Rectal smooth muscle tissue (tissue), 1 donor: ENCODE results near the gene XYLT1.

ENCODE experiments used
- H3K27ac ChIP-seq: one replicate; pipeline ENCODE4 v1.7.0; 2013; ENCODE audit warnings: low read depth, low read length, inconsistent platforms
- H3K27me3 ChIP-seq: one replicate; pipeline ENCODE4 v1.7.0; 2013; ENCODE audit warnings: low read length; ENCODE audit not compliant: control insufficient read depth, insufficient read depth
- H3K36me3 ChIP-seq: one replicate; pipeline ENCODE4 v1.7.0; 2013; ENCODE audit warnings: low read length; ENCODE audit not compliant: control insufficient read depth, insufficient read depth
- H3K4me1 ChIP-seq: one replicate; pipeline ENCODE4 v1.7.0; 2013; ENCODE audit warnings: low read length; ENCODE audit not compliant: control insufficient read depth, insufficient read depth
- H3K4me3 ChIP-seq: one replicate; pipeline ENCODE4 v1.7.0; 2013; ENCODE audit warnings: low read length
- H3K9ac ChIP-seq: one replicate; pipeline ENCODE4 v1.7.0; 2013; ENCODE audit warnings: low read length

The XYLT1 gene

GRCh38 chr16:17259751-17260270, 210.9 kb downstream of the XYLT1 start:
- H3K9ac ChIP-seq: no peak overlapping the region
- no peak overlapping the region for H3K4me3 ChIP-seq
- no peaks in the 10 kb centered on the region for H3K36me3 ChIP-seq
- H3K27ac ChIP-seq: no peak overlapping the region
- no peaks in the 10 kb centered on the region for H3K4me1 ChIP-seq
- no peaks in the 10 kb centered on the region for H3K27me3 ChIP-seq

GRCh38 chr16:17258848-17259713, 211.7 kb downstream of the XYLT1 start:
- H3K27me3 ChIP-seq: no peaks in the 10 kb centered on the region
- no peaks in the 10 kb centered on the region for H3K36me3 ChIP-seq
- no peaks in the 10 kb centered on the region for H3K4me1 ChIP-seq
- no peak overlapping the region for H3K4me3 ChIP-seq
- H3K9ac ChIP-seq: no peak overlapping the region
- H3K27ac ChIP-seq: no peak overlapping the region

GRCh38 chr16:17258077-17258599, 212.6 kb downstream of the XYLT1 start:
- Histone ChIP-seq H3K27me3 (no peaks in the 10 kb centered on the region), H3K36me3 (no peaks in the 10 kb centered on the region), H3K9ac (no peak overlapping the region), H3K27ac (no peak overlapping the region), H3K4me1 (no peaks in the 10 kb centered on the region), H3K4me3 (no peak overlapping the region)

GRCh38 chr16:17257426-17258023, 213.2 kb downstream of the XYLT1 start:
- Histone ChIP-seq H3K27ac (no peak overlapping the region), H3K27me3 (no peaks in the 10 kb centered on the region), H3K4me1 (no peaks in the 10 kb centered on the region), H3K4me3 (no peak overlapping the region), H3K36me3 (no peaks in the 10 kb centered on the region), H3K9ac (no peak overlapping the region)

GRCh38 chr16:17252701-17253100, 218.1 kb downstream of the XYLT1 start:
- Histone ChIP-seq H3K36me3 (no peaks in the 10 kb centered on the region), H3K27ac (no peak overlapping the region), H3K4me1 (no peaks in the 10 kb centered on the region), H3K4me3 (no peak overlapping the region), H3K9ac (no peak overlapping the region), H3K27me3 (no peaks in the 10 kb centered on the region)

GRCh38 chr16:17252064-17252463, 218.7 kb downstream of the XYLT1 start:
- H3K27me3 ChIP-seq: no peaks in the 10 kb centered on the region
- no peak overlapping the region for H3K27ac ChIP-seq
- no peaks in the 10 kb centered on the region for H3K4me1 ChIP-seq
- H3K36me3 ChIP-seq: no peaks in the 10 kb centered on the region
- no peak overlapping the region for H3K4me3 ChIP-seq
- H3K9ac ChIP-seq: no peak overlapping the region

- Histone ChIP-seq H3K36me3 (no peaks in the 10 kb centered on the region), H3K9ac (no peak overlapping the region), H3K4me3 (no peak overlapping the region), H3K27me3 (no peaks in the 10 kb centered on the region), H3K4me1 (no peaks in the 10 kb centered on the region), H3K27ac (no peak overlapping the region)
Measured at GRCh38 chr16:17251496-17251895, 219.3 kb downstream of the XYLT1 start.

GRCh38 chr16:17246974-17247732, 223.6 kb downstream of the XYLT1 start:
- Histone ChIP-seq H3K27ac (no peak overlapping the region), H3K4me1 (no peaks in the 10 kb centered on the region), H3K4me3 (no peak overlapping the region), H3K27me3 (no peaks in the 10 kb centered on the region), H3K36me3 (no peaks in the 10 kb centered on the region), H3K9ac (no peak overlapping the region)

GRCh38 chr16:17246268-17246885, 224.4 kb downstream of the XYLT1 start:
- Histone ChIP-seq H3K36me3 (no peaks in the 10 kb centered on the region), H3K4me3 (no peak overlapping the region), H3K4me1 (no peaks in the 10 kb centered on the region), H3K9ac (no peak overlapping the region), H3K27ac (no peak overlapping the region), H3K27me3 (no peaks in the 10 kb centered on the region)

GRCh38 chr16:17245776-17246175, 225.0 kb downstream of the XYLT1 start:
- H3K4me1 ChIP-seq: no peaks in the 10 kb centered on the region
- H3K36me3 ChIP-seq: no peaks in the 10 kb centered on the region
- H3K27me3 ChIP-seq: no peaks in the 10 kb centered on the region
- no peak overlapping the region for H3K4me3 ChIP-seq
- no peak overlapping the region for H3K27ac ChIP-seq
- H3K9ac ChIP-seq: no peak overlapping the region

GRCh38 chr16:17244872-17245551, 225.7 kb downstream of the XYLT1 start:
- no peaks in the 10 kb centered on the region for H3K4me1 ChIP-seq
- no peaks in the 10 kb centered on the region for H3K36me3 ChIP-seq
- no peak overlapping the region for H3K9ac ChIP-seq
- H3K27me3 ChIP-seq: no peaks in the 10 kb centered on the region
- H3K4me3 ChIP-seq: no peak overlapping the region
- no peak overlapping the region for H3K27ac ChIP-seq
